Cerebellar cortex (tissue), 1 donor: Measurements from ENCODE around the gene SIRT3.

ENCODE experiments used
- DNase-seq: peaks from one replicate; pipeline ENCODE4 v3.0.0-alpha.2; 2015; ENCODE audit warnings: low spot score

Gene SIRT3

GRCh38 chr11:215581-216037 lies 20.5 kb downstream of the SIRT3 start:
- DNase-seq, result no peak

GRCh38 chr11:214083-214482 lies 22.1 kb downstream of the SIRT3 start:
- DNase-seq, result no peak

- DNase-seq, result no peak
These were observed 23.0 kb downstream of the SIRT3 start for GRCh38 chr11:213111-213510.

DNA sequence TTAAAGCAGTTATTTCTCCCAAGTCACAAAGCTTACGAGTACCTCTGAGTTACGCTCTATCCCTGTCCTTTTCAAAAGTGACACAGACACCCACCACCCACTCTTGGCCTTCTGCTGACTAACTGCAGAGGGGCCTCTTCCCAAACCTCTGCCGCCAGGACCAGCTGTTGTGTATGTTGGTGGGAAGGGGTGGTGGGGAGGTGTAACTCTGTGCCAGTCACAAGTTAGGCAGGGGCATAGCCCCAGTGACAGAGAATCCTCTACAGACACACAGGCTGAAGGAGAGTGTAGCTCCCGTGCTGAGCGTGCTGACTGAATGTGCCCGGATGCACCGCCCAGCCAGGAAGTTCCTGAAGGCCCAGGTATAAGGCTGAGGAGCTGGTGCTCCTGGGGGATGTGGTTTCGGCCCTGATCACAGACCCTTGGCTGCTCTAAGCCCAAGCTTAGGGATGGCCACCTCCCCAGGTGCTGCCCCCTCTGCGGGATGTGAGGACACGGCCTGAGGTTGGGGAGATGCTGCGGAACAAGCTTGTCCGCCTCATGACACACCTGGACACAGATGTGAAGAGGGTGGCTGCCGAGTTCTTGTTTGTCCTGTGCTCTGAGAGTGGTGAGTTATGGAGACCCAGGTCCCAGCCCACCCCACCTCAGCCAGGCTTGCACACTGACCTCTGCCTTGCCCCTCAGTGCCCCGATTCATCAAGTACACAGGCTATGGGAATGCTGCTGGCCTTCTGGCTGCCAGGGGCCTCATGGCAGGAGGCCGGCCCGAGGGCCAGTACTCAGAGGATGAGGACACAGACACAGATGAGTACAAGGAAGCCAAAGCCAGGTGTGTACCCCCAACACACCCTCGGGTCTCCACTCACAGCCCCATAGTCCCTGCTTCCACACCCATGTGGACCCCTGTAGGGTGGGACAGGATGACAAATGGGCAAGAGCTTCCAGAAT lies 23.7 kb downstream of the SIRT3 start:
- DNase-seq, result no peak

GRCh38 chr11:211741-212140 lies 24.4 kb downstream of the SIRT3 start:
- no peak for DNase-seq

DNA sequence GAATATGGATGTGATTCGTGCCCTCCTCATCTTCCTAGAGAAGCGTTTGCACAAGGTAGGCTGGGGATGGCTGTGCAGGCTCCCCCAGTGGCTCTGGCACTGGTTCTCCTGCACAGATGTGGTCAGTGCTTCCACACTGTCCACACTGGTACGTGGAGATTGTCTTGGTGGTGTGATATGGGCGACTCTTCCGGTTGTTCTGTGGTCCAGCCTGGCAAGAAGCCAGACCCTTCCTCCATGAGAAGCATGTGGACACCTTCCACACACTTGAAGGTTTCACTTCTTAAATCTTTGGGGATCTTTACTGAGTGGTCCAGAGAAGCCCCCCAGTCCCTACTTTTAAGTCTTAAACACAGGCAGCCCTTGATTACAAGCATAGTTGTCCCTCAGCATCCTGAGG lies 24.8 kb downstream of the SIRT3 start:
- DNase-seq, result no peak

DNA sequence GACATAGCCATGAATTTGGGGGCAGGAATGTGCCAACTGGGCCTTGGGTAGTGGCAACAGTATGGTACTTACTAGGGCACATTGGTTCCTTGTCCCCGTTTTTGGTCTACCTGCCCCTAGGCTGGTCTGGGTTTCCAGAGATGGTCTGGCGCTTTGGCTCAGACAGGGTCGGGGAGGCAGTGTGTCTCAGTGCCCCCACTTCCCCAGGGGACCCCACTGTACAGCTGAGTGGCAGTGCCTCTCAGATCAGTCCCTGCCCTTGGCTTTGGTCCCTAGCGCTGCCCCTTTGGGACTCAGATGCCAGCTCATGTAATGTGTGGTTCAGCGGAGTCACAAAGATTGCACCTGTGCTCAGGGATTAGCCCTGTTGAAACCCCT lies 25.4 kb downstream of the SIRT3 start:
- DNase-seq, result no peak

DNA sequence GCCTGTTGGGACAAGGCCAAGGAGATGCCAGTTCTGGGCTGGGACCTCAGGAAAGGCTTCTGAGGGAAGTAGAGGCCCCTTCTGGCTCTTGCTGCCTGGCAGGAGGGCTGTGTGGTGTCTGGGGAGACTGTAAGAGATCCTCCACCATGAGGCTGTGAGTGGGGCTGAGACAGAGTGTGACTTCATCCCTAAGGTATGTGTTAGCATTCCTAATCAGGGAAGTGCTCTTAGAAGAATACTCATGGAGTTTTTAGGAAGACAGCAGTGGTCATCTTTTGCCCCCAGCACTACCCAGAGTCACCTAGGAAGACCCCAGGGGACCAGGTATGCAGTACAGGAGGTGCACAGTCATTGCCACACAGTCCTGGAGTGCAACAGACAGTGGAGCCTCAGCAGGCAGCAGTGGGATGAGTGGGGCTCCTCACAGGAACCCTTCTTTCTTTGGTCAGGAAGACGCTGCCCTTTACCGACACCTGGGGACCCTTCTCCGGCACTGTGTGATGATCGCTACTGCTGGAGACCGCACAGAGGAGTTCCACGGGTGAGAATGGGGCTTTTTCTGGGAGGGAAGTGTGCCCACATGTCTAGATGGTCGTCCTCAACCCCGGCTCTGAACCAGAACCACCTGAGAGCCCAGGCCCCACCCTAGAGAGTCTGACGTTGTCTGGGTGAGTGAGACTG lies 25.9 kb downstream of the SIRT3 start:
- no peak for DNase-seq

GRCh38 chr11:209275-210121 lies 26.6 kb downstream of the SIRT3 start:
- no peak for DNase-seq

DNA sequence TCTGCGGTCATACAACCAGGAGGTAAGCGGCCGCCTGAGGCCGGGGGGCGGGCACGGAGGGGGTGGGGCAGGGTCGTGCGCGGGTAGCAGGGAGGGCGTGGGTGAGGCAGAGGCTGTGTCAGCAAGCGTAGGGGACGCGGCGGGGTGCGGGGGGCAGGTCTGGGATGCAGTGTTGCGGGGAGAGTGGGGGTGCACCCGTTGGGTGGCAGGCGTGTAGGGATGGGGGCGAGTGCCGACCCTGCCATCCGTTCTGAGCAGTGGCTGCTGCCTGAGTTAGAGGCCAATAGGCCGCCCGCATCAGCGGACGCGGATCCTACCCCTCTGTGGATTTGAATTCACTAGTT lies 27.3 kb downstream of the SIRT3 start:
- no peak for DNase-seq

DNA sequence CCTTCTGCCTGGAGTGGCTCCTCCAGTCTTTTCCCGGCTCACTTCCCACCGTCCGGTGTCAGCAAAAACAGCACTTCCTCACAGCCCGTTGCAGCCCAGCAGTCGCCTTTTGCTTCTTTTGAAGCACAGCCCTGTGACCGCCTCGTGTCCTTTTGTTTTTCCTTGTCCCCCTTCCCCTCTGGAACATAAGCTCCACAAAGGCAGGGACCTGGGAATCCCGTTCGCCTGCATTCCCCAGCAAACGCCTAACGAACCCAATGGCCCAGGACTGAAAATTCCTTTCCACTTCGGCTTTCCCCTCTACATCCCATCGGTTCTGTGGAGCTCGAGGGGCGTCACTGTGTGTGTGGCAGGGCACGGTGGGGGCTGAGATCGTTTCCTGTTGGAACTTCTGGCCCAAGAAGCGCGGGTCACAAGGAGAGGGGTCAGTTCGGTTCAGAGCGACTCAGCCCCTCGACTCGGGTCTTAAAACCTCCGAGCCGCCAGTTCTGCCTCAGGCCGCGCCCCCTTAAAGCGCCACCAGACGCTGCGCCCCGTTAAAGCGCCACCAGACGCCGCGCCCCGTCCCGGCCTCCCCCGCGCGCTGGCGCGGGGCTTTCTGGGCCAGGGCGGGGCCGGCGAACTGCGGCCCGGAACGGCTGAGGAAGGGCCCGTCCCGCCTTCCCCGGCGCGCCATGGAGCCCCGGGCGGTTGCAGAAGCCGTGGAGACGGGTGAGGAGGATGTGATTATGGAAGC lies 27.8 kb downstream of the SIRT3 start:
- peak; percentile 68 for DNase-seq

DNA sequence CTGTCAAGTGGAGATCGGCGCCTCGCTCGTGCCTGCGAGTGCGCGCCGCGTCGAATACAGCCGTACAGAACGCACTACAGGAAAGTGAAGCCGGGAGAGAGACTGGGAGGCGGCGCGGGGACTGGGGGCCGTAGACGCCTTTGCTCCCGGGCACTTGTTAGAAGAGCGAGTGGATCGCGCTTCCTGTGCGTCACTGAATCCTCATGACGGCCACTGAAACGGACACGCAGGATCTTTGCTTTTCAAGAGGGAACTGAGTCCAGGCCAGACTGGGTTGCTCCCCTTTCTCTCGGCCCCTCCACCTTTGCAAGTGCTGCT lies 28.3 kb downstream of the SIRT3 start:
- DNase-seq, result no peak

- peak; percentile 99 for DNase-seq
These were observed 28.8 kb downstream of the SIRT3 start, which contains the start of the genes BET1L and RIC8A for GRCh38 chr11:207208-207862. BET1L (minus strand) TSS chr11:207399; CDS start chr11:207321, 78 bp downstream. RIC8A (plus strand) TSS chr11:207708; CDS start chr11:208855, 1,147 bp downstream.

- DNase-seq, result no peak
These were observed 29.5 kb downstream of the SIRT3 start for GRCh38 chr11:206526-207207.

DNA sequence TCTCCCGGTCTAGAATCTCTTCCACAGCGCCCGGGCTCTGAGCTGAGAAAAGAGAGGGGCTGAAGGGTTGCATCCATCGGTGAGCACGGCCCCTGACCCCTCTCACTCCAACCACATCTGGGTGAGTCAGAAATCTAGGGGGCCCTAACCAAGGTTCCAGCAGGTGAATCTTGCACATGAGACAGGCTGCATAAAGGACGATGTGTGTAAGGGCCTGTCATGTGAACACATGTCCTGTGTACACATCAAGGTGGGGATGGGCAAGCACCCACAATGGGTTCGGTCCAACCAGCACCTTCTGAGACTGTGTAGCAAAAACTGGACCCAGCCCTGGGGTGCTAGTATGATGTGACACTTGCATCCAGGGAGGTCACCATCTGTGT lies 30.1 kb downstream of the SIRT3 start:
- DNase-seq, result no peak

DNA sequence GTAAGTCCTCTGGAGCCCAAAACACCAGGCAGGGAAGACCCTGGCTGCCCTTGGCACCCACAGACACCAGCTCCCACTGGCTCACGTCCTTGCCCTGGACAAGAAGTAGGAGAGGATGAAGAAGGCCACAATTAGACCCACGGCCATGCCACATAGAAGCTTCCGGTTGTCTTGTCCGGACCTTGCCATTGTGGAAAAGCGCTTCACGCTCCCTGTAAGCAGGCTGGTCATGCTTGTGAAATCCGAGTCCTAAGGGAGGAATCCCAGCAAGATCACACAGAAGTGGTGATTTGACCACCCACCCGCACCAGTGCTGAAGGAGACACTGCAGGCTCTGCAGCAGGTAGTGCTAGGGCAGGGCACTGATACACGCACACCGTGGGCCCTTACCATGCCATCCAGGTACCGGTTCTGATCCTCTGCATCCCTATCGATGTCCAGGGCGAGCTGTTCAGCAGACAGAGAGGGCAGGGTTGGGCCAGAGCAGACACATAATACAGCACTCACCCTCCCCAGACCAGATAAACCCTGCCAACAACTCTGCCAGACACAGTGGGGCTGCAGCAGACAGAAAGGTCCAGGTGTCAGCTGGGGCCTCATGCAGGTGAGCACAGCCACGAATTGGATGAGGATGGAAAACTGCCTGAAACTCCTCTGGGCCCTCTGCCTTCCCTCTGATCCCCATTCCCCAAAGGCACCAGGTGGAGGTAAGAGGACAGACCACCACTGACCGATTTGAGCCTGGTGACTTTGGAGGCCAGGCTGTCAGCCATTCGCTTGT lies 30.7 kb downstream of the SIRT3 start:
- no peak for DNase-seq

DNA sequence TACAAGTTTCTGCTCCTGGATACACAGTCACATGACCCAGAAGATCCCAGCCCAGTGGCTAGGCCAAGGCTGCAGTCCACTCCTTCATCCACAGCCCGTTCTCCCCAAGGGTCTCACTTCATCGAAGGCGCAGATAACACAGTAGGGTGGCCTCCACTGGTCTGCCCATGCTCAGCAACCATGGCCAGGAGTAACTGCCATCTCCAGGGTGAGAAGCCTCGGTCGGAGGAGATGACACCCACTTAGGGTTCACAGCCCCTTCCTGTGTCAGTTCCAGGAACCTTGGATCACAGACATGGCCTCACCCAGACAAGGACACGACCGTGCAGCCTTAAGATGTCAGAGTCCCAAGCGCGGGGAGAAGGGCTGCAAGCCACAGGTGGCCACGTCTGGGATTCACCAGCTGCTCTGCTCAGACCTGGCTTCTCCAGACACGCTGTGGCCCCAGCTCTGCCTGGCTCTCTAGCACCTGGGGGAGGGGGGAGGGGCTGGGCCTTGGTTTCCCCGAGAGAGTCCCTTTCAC lies 31.5 kb downstream of the SIRT3 start:
- no peak for DNase-seq

DNA sequence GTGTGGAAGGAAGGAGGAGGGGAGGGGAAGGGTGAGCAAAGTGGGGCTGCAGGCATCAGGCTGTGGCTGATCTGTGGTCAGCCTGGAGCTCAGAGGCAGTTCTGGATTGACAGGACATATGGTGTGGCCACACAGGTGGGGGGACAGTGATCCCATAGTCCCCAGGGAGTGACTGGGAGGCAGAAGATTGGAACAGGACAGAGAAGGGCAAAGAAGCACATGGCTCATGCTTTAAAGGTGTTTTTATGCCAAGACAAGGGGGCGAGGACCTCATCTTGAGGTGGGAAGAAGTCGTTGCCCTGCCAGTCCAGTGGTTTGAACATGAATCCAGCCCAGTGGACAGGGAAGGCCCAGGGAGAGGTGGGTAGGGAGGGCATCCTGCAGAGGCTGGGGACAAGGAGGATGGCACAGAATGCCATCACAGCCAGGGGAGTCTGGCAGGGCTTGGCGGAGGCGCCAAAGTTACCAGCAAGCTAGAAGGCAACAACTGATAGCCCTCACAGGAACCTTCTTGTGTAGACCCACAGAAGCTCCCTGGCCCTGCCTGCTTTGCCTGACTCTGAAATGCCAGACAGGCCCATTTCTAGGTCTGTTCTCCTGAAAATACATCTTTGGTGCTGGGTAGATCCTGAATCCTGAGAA lies 32.1 kb downstream of the SIRT3 start:
- DNase-seq, result no peak
